Umbilical cord (tissue), 2 donors: ENCODE data around the gene RUSF1. TPM values are rescaled to one million over a fixed set of nuclear protein-coding genes. Genes with fewer than 3 reads are reported as not detected.
"Not testable (repeated sequence)": the region's sequence is repeated elsewhere in the genome, so short reads cannot be mapped to it uniquely, and the experiment has no call there.

Source experiments
- DNase-seq: peaks from one replicate; pipeline ENCODE4 v3.0.0-alpha.2; 2015; ENCODE audit warnings: low spot score
- total RNA-seq: library from RNA; depleted of rRNA; stranded (reverse); fragments of >200 nt; gene quantifications from one replicate; pipeline ENCODE4 v1.2.3, GENCODE V29; 2014; ENCODE audit warnings: low replicate concordance; ENCODE audit not compliant: insufficient read depth

The RUSF1 gene
- total RNA-seq, 1 donor from 2014 or later, result 68.1 TPM

- DNase-seq, result no peak
These were observed 21.0 kb downstream of the RUSF1 start for GRCh38 chr16:31487071-31487719.

DNA sequence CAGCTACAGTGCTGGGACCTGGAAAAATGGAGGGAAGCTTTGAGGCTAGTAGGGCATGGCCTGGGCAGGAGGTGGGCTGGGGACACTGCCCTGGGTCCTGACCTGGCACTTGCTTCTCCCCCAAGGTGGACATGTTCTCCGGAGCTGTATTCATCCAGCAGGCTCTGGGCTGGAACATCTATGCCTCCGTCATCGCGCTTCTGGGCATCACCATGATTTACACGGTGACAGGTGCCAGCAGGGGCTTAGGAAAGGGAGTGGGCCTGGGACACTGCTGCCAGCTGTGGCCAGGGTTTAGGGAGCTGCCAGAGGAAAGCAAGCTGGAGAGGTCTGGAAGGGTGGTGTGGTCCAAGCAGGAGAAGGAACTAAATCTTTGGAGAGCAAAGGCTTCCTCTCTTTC, 22.1 kb downstream of the RUSF1 start:
- DNase-seq, result no peak

DNA sequence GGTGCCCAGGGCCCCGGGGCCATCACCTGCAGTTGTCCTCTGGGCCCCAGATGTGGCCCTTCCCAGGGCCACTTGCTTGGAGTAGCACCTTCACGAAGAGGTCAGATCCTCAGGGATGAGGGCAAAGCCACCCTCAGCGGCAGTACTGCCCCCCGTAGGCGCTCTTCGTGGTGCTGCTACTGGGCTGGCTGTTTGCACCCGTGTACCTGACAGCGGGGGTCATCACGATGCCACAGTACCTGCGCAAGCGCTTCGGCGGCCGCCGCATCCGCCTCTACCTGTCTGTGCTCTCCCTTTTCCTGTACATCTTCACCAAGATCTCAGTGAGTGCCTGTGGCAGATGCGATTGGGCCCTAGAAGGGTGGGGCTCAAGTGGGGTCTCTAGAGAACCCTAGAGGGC, 22.6 kb downstream of the RUSF1 start:
- no peak for DNase-seq

DNA sequence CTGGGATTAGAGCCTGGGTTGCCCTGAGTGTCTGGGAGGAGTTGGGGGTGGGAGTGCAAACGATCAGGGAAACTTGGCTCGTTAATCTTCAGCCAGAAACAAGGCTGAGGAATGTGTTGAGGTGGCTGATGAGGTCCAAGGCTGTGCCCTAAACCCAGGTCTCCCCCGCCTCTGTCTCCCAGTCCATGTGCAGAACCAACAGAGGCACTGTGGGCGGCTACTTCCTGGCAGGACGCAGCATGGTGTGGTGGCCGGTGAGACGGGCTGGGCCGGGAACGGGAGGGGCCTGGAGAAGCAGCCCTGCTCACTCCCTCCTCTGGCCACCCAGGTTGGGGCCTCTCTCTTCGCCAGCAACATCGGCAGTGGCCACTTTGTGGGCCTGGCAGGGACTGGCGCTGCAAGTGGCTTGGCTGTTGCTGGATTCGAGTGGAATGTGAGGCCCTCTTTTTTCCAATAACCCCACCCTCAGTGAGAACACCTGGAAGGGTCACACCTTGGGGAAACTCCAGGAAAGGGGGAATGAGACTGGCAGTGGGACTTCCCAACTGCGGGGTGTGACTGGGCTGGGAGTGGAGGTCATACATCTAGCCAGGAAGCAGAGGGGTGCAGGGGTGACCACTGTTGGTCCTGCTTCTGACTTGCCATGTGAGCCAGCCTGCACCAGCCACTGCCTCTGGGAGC, 23.6 kb downstream of the RUSF1 start:
- no peak for DNase-seq

GRCh38 chr16:31484048-31484447, 24.1 kb downstream of the RUSF1 start:
- not testable (repeated sequence) for DNase-seq

DNA sequence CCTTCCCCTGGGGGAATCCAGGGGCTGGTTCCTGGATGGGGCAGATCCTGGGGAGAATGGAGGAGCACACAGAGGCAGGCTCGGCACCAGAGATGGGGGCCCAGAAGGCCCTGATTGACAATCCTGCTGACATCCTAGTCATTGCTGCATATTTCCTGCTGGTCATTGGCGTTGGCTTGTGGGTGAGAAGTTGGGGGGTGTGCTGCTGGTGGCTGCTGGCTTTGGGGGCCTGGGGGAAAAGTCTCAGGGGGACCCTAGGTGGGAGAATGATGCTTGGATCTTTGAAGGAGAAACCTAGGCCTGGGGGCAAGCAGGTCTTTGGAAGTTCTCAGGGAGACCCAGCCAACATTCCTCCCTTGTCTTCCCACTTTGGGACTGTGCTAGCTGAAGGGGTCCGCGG, 25.1 kb downstream of the RUSF1 start, which contains the start of gene SLC5A2:
Gene SLC5A2, plus strand, starts transcription at position 43 of the 400 bp plus-strand sequence. Its CDS starts 14 bp downstream, at position 57.
- no peak for DNase-seq

GRCh38 chr16:31480851-31481536, 27.2 kb downstream of the RUSF1 start:
- DNase-seq, result no peak

DNA sequence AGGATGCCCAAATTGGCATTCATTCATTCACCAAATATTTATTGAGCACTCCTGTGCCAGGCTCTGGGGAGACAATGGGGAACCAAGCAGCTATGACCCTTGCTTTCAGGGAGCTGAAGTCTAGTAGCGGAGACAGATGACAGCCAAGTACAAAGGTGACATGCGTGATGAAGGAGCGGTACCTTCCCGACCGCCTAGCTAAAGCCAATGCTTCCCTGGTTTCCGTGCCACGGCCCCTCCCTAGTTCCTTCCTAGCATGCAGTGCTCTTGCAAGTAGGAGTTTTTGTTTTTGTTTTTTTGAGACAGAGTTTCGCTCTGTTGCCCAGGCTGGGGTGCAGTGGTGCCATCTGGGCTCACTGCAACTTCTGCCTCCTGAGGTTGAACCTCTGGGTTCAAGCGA, 28.4 kb downstream of the RUSF1 start:
- DNase-seq, result no peak

- DNase-seq, result no peak
These were observed 29.2 kb downstream of the RUSF1 start for GRCh38 chr16:31478956-31479355.

GRCh38 chr16:31477220-31478216, 30.7 kb downstream of the RUSF1 start:
- no peak for DNase-seq

DNA sequence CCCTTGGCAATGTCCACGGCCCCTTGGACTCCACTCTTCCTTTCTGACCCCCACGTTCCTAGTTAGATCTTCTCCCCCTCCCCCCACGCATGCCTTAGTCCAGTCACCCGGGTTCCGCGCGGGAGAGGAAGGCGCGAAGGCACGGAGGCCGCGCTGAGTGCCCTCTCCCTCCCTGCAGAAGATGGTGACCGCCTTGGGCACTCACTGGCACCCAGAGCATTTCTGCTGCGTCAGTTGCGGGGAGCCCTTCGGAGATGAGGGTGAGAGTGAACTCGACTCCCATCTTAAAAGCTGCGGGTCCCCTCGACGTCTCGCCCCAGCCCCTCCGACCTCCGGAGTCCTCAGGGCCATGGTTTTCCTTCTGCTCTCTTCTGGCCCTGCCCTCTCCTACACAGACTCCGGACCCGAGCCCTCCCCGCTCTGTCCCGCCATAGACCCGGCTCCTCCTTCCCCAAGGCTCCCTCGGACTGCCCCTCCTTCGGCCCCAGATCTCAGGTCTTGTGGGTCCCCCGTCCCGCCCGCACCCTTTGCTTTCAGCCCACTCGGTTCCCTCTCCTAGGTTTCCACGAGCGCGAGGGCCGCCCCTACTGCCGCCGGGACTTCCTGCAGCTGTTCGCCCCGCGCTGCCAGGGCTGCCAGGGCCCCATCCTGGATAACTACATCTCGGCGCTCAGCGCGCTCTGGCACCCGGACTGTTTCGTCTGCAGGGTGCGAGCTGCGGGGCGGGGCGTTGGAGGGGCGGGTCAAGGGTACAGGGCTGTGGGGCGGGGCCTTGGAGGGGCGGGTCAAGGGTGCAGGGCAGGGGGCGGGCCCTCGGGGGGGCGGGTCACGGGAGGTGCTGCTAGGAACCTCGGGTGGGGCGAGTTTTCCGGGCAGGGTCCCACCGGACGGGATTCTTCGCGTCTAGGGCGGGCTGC, 31.6 kb downstream of the RUSF1 start:
- DNase-seq, result no peak

DNA sequence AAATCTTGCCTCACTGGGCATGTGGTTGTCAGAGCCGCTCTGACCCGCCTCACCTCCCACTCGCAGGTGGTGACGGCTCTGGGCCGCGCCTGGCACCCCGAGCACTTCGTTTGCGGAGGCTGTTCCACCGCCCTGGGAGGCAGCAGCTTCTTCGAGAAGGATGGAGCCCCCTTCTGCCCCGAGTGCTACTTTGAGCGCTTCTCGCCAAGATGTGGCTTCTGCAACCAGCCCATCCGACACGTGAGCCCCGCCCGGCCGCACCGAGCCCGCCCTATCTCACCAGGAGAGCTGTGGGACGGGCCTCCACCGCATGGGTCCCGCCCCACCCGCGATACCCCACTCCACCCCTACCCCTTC, 32.3 kb downstream of the RUSF1 start:
- no peak for DNase-seq

GRCh38 chr16:31474773-31475738, 33.1 kb downstream of the RUSF1 start:
- no peak for DNase-seq

DNA sequence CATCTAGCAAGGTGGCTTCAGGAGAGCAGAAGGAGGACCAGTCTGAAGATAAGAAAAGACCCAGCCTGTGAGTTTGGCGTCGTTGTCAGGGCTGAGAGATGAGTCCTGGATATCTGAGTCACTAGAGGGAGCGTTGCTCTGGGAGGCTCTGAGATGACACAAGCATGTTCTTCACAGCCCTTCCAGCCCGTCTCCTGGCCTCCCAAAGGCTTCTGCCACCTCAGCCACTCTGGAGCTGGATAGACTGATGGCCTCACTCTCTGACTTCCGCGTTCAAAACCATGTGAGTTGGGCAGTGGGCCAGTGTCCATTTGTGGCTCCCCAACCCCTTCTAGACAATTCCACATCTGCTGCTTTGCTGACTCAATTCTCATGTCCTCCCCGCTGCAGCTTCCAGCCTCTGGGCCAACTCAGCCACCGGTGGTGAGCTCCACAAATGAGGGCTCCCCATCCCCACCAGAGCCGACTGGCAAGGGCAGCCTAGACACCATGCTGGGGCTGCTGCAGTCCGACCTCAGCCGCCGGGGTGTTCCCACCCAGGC, 33.9 kb downstream of the RUSF1 start:
- DNase-seq, result no peak

- DNase-seq, result no peak
These were observed 34.8 kb downstream of the RUSF1 start for GRCh38 chr16:31473264-31473984.

DNA sequence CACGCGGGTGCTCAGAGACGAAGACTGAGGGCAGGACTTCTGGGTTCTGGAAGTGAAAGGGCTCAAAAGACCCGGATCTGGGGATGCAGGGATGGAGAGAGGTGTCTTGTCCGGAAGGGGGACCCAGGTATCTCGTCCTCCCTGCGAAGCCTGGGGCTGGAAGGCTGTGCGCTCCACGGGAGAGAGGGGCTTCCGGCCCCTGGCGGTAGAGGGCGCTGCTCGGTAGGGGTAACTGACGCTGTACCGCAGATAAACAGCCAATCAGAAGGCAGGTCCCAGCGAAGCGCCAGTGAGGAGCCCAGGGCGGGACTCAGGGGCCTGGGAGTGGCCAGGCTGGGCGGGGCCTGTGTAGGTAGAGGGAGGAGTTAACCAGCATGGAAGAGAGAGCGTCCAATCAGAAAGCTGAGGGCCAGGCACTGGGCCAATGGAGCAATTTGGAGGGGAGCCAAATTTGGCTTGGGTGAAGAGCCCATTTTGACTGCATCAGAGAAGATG, 35.4 kb downstream of the RUSF1 start:
- DNase-seq, result peak; percentile 90

- peak; percentile 93 for DNase-seq
These were observed 36.1 kb downstream of the RUSF1 start, which contains the start of gene TGFB1I1 for GRCh38 chr16:31471875-31472708. TSS of gene TGFB1I1 (plus strand) at chr16:31472152. CDS start at chr16:31472189, 37 bp downstream.
